Activated T-cell treated with anti-CD3 and anti-CD28 coated beads, Interleukin-2, amount 50 U/mL, for 1 hour (primary cell): ENCODE data around the gene SESN2.

Source experiments
- DNase-seq: peaks from one replicate; pipeline ENCODE4 v3.0.0-alpha.2; 2020

The SESN2 gene

DNA sequence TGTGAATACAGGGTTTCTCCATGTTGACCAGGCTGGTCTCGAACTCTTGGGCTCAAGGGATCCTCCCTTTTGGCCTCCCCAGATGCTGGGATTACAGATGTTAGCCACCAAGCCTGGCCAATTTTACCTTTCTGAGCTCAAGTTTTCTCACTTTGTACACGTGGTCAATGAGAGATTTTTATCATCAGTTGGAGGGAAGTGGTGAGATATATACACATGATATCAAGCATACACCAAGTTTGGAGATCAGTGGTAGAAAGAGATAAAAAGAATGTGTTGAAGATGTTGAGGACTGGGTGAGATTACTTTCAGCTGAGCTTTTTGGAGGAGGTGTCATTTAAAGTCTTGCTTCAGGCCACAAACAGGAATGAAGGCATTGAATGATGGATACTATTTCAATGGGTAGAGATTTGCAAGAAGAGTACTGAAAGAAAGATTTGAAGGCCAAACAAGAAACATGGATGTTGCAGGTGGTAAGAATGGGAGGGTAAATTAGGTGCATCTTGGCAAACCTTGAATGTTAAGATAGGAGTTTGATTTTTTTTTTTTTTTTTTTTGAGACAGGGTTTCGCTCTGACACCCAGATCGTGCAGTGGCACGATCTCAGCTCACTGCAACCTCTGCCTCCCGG, 3.0 kb upstream of the SESN2 start:
- DNase-seq, result no peak

DNA sequence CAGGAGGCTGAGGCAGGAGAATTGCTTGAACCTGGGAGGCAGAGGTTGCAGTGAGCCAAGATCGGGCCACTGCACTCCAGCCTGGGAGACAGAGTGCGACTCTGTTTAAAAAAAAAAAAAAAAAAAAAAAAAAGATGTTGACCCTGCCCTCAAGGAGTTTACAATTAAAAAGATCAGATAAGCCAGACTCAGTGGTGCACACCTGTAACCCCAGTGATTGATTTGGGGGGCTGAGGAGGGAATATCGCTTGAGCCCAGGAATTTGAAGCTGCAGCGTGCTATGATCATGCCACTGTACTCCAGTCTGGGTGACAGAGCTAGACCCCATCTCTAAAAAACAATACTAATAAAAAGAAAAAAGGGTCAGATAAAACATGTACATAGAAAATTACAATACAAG, 1.6 kb upstream of the SESN2 start:
- DNase-seq, result no peak

DNA sequence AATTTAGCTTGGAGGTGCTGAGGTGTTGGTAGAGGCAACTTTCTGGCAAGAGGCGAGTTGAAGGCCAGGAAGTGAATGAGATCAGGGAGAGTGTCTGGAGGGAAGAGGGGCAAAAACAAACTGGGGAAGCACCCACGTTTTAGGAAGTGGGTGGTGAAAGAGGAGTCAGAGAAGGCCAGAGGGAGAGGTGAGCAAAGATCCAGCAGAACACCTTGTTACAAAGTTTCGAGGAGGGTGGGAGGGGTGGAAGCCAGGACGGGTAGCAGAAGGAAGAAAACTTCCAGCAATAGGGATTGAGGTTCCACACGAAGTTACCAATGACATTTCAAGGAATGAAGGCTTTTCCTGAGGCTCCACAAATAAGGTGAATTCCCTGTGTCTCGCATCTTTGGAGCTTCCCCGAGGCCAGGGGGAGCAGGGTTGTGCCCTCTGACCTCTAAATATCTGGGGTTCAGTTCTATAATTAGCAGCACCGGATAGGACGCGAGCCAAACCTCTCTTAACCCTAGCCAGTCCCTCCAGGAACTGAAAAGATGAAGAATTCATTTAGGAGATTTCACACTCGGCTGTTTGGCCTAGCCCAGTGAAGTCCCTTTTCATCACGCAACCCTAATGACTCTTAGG, 578 bp upstream of the SESN2 start:
- no peak for DNase-seq

DNA sequence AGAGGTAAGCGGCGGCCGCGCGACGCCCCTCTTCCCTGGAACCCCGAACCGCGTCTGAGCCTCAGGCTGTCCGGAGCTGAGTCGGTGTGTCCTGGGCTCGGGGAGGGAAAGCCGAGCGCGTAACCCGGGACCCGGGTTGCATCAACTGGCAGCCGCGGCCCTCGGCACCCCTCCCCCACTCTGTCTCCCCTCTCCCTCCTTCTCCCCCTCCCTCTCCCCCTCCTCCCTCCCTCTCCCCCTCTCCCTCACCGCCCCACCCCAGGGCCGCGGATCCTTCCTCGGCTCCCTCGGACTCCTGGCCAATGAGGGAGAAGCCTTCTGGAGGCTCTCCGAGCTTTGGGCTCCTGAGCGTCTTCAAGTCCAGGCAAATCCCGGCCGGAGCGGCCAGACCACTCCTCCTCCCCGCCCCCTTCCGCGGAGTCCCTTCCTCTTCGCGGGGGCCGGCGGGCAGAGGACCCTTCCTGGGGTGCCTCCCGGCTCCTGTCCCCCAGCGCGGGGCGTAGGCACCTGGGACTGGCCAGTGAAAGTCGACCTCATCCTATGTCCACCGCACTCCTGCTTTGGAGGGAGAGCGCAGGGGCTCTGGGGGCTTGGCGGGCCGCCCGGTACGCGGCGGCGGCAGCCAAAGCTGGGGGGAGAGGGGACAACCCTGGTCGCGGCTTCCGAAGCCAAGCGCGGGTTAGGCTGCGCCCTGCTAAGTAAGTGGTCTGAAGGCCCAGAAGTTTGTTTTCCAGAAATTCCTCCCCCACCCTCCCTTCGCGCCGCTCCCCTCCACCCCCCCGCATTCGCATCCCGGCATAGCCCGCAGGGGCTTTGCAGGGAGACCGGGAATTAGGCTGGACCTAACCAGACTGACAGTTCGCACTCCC, 850 bp downstream of the SESN2 start:
- no peak for DNase-seq

DNA sequence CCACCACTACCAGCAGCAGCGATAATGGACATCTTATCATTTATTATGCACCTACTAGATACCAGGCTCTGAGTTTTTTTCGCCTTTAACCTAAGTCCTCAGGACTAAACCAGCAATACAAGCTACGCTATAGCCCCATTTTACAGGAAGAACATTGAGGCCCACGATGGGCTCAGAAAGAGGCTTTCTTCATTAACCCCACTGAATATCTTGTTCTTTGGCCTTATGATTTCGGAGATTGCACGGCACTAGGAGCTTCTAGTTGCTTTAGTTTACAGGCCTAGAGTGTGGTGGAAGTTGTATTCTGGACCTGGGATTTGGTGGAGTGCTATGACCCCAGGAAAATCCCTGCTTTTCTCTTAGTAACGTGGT, 1.5 kb downstream of the SESN2 start:
- DNase-seq, result no peak

DNA sequence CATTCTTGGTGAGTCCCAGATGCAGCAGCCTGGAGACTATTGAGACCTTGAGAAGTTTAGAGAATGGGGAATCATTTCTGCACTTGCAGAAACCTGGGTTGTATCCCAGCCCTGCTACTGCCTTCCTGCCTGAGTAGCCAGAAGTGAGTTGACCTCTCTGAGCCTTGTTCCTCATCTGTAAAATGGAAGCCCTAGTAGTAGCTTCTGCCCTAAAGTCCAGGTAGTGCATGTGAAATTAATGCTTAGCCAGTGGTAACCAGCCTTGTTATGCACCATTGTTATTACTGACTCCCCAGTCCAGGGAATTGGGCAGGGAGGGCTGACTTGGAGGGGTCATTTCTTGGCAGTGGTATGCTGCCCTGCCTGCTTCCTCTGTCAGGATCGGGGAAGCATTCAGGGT, 5.6 kb downstream of the SESN2 start:
- no peak for DNase-seq

DNA sequence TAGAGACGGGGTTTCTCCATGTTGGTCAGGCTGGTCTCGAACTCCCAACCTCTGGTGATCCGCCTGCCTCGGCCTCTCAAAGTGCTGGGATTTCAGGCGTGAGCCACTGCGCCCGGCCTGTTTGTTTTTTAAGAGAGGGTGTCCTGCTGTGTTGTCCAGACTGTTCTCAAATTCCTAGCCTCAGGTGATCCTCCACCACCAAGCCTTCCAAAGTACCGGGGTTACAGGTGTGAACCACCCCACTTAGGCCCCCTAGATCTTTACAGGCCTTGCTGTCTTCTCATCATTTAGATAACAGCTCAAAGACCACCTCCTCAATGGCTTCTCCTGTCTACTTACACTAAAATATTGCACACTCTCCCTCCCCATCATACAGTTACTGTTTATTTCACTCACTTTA, 6.3 kb downstream of the SESN2 start:
- no peak for DNase-seq

DNA sequence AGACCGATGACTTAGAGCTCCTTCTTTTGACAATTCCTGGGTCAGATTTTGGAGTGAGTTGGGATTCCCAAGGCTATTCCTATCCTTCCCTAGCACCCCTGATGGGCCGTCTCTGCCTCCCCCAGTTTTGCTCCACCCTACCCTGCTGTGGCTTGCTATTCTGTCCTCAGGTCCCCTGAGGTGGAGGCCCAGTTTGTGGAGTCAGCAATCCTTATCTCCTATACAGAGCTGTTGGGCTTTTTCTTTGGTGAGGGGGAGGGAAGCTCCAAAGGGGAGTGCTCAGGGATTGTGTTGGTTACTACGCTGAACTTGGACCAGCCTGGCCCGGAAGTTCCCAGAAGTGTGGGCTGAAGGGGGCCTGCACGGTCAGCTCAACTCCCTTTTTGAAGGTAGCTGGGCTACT, 7.6 kb downstream of the SESN2 start:
- no peak for DNase-seq

DNA sequence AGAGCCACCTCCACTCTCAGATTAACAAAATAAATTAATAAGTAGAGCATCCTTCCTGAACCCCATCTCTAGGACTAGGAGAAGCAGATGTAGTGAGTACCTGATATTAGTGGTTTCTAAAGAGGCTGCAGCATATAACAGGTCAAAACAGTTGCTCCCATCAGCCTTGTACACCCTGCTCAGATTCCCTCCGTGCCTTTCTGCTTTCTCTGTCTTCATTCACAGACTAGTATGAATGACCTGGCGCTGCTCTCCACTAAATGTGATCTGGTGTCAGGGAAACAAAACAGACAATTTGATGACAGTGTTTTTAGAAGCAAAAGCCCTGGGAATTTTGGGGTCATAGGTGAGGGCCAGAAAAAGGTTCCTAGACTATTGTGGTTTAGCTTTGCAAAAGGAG, 8.3 kb downstream of the SESN2 start:
- no peak for DNase-seq

DNA sequence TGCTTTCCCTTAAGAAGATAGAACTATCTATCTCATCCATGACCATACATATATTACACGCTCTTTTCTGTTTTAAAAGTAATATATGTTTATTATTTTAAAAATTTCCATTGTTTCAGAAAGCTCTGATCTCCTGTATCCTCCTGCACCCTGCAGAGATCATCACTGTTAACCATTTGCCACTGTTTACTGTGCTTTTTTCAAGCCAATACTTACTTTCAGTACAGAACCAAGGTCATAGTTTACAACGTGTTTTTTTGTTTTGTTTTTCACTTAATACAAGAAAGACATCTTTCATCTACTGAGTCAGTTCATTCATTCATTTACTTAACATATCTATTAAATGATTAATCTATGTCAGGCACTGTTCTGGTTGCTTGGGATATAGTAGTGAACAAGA, 10.2 kb downstream of the SESN2 start:
- DNase-seq, result no peak

DNA sequence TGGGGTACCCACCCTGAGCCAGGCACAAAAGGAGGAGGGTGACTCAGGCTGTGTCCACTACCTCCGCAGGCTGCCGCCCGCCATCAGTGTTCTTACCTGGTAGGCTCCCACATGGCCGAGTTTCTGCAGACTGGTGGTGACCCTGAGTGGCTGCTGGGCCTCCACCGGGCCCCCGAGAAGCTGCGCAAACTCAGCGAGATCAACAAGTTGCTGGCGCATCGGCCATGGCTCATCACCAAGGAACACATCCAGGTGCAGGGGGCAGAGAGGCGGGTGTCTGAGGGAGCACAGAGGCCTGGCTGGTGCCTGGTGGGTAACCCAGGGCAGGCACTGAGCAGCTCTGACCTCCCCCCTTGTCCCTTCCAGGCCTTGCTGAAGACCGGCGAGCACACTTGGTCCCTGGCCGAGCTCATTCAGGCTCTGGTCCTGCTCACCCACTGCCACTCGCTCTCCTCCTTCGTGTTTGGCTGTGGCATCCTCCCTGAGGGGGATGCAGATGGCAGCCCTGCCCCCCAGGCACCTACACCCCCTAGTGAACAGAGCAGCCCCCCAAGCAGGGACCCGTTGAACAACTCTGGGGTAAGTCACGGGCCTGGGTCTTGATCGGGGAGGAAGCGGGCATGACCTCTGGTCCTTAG, 13.0 kb downstream of the SESN2 start:
- DNase-seq, result no peak

DNA sequence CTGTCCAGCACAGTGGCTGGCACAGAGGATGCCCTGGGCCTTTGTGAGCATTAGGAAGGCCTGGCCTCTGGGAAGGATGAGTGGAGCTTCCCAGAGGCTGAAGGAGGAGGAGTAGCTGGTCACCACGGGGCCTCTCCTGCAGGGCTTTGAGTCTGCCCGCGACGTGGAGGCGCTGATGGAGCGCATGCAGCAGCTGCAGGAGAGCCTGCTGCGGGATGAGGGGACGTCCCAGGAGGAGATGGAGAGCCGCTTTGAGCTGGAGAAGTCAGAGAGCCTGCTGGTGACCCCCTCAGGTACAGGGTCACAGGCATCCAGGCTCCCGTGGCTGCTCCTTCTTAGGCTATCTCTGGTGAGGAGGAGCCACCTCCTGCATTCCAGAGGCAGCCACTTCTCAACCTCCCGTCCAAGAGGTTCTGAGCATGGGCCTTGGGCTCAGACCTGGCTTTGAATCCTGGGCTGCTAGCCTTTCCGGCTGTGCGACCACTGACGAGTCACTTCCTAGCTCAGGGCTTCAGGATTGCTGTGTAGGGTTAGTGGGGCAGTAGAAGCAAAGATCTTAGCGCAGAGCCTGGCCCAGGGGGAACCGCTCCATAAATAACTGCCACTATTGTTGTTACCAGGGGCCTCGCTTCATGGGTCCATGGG, 14.0 kb downstream of the SESN2 start:
- DNase-seq, result no peak

DNA sequence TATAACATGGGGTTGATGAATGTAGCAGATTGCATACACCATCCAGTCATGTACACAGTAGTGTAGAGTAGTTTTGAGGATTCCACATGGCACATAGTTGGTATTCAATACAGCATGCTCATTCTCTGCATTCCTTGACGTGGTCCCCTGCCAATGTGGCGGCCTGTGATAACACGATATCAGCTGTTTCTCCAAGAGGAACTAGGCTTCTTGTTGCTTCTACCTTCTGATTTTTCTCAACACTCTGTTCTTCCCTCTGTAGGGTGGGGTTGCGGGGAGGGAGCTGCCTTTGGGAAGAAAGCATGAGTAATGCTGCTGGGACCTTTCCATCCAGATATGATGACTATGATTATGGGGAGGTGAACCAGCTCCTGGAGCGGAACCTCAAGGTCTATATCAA, 19.4 kb downstream of the SESN2 start:
- no peak for DNase-seq

DNA sequence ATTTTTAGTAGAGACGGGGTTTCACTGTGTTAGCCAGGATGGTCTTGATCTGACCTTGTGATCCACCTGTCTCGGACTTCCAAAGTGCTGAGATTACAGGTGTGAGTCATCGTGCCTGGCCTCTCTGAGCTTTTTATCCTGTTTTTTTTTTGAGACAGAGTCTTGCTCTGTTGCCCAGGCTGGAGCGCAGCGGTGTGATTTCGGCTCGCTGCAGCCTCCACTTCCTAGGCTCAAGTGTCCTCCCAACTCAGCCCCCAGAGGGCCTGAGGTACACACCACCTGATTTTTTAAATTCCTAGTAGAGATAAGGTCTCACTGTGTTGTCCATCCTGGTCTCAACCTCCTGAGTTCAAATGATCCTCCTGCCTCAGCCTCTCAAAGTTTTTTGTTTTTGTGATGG, 20.4 kb downstream of the SESN2 start:
- no peak for DNase-seq

DNA sequence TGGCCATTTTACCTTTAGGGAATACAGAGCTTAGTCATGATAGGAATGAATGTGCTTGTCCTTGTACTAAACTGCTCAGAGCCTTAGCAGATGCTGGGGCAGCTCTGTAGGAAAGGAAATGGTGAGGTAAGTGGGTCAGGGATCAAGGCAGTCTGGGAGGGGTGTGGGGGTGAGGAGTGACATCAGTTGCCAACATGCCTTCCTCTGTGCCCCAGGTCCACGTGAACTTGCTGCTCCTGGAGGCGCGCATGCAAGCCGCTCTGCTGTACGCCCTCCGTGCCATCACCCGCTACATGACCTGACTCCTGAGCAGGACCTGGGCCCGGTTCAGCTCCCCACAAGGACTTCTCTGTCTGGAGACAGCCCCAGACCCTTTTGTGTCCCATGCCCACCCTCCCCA, 21.2 kb downstream of the SESN2 start:
- DNase-seq, result no peak

DNA sequence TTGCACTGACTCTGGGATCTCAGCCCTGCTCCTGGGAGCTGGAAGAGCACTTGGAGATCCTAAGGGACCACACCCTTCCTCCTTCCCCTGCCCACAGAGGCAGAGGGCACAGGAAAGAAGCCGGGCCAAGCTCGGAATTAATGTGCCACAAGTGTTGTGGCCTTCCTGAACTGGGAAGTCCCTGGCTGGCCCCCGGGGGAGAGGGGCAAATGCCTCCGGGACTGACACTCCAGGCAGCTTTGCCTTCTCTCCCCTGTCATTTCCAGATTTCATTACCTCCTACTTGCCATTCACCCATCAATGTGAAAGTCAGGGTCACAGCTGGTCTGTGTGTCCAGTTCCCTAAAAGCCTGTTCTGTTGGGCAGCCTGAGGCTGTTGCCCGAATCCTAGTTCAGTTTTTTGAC, 21.7 kb downstream of the SESN2 start:
- DNase-seq, result no peak

DNA sequence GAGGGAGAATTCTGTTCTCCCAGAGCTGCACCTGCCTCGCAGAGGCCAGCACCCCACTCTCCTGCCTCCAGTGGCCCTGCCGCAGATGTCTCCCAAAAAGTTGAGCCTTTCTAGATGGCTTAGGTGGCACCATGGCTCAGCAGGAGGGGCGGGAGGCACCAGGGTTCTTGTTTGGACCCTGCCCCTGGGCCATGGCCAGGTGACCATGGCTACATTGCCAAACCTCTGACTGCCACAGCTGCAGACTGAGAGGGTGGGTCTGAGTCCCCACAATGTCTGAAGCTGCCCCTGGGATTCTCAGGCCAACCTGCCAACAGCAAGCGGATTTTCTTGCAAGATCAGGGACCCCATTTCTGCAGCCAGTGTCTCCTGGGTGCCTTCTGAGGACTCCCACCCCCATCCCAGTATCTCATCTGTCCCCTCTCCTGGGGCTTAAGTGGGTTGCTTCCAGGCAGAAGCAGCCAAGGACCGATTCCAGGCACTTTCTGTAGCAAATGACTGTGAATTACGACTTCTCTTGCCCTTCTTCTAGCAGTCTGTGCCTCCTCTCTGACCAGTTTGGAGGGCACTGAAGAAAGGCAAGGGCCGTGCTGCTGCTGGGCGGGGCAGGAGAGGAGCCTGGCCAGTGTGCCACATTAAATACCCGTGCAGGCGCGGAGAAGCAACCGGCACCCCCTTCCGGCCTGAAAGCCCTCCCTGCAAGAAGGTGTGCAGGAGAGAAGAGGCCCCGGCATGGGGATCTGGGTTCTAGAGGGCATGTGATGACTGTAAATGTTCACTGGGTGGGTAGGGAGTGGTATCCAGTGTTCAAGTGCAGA, 22.5 kb downstream of the SESN2 start:
- DNase-seq, result no peak

DNA sequence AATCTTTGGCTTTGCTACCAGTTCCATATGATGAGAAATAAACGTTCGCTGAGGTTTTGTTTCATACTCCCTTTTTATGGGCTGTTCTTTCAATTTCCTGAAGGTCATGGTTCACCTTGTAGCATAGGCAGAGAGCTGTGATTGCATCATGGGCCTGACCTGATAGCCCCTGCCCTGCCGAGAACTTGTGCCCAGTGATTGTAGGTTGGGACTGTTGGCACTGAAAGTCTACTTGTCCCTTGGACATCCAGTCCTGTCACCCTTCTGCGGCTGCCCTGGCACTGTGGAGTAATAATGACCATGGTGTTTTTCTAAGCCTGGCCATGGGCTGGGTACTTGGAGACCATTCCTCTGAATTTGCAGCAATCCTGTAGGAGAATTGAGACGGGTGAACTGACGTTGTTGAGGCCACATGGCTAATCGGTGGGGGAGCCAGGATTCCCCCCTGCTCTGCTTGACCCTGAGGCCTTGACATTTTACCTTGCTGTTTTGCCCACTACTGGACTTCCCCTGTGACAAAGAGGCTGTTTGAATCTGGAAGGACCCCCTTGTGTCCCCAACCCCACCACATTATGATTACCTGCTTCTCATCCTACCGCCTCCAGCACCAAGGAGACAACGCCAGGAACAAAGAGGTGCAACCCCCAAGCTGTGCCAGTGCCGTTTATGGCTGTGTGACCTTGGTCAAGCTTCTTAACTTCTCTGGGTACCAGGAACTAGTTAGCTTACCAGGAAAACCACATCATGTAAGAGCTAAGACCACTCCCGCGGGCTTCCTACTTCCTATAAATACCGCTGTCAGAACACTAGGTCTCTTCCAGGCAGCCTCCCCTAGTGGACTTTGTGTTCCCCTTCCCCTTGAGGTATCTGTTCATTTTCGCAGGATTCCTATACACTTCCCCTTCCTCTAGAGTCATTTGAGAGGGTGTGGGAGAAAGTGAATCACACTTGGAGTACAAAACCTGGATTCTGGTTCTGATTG, 23.4 kb downstream of the SESN2 start:
- DNase-seq, result no peak

DNA sequence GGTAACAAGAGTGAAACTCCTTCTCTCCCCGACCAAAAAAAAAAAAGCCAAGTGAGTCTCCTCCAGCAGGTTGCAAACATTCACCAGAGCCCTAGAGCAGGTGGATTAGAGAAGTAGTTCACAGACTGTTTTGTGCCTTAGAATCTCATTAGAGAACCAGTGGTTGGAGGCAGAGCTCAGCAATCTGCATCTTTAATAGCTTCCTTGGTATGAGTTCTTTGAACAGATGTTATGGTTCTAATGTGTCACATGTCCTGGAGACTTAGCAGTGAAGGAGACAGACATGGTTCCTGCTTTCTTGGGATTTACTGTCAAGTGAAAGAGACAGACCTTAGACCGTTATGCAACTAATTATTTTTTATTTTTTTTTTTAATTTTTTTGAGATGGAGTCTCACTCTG, 26.8 kb downstream of the SESN2 start:
- no peak for DNase-seq

DNA sequence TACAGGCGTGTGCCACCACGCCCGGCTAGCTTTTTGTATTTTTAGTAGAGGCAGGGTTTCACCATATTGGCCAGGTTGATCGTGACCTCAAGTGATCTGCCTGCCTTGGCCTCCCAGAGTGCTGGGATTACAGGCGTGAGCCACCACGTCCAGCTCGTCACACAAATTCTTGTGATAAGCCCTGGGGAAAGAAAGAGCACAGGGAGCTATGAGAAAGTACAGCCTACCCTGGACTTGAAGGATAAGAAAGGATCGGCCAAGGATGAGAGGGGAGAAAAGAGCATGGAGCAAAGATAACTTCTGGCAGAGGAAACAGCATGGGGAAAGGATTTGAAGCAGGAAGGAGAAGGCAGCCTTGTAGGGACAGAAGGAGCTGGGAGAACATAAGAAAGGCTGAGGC, 29.2 kb downstream of the SESN2 start:
- DNase-seq, result no peak

DNA sequence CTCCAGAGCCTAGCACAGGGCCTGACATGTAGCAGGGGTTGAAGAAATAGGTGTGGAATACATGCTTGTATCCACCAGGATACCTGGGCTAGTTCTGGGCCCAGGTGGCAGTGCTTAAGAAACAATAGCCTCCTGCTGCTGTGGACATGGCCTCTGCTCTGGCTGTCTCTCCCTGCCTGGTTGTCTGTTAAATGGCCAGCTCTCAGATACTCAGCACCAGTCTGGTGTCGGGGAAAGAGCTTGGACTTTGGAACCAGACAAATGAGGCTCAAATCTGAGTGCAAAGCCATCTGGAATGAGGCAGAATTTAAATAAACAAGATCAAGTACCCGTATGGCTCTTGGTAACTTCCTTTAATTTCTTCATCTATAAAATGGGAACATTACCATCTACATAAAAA, 31.5 kb downstream of the SESN2 start:
- no peak for DNase-seq
